Activated CD4-positive, alpha-beta T cell treated with anti-CD3 and anti-CD28 coated beads, Interleukin-10, Interleukin-2, amounts not matched to agents 100 ng/mL and 50 ng/mL, durations not matched to agents 16 hours and 8 hours (primary cell): ENCODE results near the gene RCAN2.

Source experiments
- DNase-seq: peaks from one replicate; pipeline ENCODE4 v3.0.0-alpha.2; 2020

The RCAN2 gene

DNA sequence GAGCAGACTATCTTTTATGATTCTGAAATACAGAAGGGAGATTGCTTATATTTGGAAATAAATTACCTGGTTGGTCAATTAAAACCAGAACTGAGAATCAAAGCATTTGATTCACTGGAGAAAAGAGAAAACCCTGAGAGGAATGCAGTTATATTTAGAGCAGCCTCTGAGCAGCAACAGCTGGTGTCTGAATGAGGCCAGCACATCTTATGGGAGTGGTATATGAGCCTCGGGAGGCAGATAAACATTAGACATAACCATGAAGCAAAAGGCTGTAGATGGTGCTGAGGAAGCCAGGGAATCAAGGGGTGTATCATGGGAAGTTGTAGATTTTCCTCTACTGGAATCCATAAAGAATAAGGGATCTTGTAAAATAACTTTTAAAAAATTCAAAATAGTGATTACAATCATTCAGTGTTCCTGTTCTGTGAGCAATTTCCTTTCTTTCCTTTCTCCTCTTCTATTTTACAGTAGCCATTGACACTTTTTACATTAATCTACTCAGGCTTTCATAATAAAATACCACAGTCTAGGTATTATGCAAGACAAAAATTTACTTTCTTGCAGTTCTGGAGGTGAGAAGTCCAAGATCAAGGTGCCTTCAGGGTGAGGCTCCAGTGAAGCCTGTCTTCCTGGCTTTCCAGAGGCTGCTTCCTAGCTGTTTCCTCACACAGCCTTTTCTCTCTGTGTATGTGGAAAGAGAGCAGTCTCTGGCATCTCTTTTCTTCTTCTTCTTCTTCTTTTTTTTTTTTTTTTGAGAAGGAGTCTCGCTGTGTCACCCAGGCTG is 287.7 kb downstream of the RCAN2 start:
- DNase-seq: no peak

DNA sequence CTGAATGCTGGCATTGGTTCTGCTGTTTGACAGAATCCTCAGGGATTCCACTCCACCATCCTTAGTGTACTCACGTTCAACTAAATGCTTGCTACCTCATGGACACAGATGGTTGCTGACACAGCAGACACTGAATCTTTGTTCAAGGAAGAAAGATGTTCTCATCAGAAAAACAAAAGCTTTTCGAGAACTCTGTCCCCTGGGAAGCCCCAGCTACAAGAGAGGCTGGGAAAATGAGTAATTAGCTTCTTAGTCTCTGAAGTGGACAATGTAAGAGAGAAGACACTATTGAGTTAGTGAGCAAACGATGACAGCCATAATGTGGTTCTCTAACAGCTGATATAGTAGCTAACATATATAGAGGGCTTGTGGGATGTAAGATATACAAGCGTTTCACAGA is 289.5 kb downstream of the RCAN2 start:
- DNase-seq: no peak

DNA sequence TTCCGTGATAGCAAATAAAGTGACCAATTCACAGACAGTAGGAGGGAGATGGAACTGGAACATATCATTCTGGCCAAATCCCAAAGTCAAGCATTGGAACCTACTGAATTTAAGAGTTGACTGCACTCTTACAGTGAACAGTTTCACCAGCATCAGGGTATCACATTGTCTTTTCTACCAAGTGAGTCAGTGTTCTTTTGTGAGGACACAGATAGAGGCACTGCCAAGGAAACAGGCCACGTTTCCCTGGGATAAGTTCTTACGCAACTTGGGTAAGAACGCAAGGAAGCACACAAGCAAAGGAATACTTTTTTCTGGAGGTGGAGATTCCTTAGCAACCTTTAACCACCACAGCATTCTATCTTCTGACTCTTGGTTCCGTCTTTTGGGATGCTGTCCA is 291.9 kb downstream of the RCAN2 start:
- DNase-seq: no peak

DNA sequence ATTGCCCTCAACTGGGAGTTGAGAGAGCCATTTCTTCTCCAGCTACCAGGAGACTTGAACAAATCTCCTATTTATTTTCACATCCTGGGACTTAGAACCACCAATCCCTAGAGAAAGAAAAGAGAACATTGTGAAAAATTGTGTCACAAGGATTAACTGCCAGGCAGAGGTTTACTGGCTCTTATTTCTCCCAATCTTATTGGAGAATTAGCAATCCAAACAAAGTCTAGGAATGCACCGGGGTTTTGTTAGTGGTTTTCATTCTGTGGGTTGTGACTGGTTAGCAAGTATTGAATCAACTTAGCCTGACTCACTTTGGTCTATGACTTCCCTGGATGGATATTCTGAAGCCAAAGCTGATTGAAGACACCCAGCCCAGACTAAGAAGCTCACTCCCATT is 299.3 kb downstream of the RCAN2 start:
- no peak for DNase-seq

DNA sequence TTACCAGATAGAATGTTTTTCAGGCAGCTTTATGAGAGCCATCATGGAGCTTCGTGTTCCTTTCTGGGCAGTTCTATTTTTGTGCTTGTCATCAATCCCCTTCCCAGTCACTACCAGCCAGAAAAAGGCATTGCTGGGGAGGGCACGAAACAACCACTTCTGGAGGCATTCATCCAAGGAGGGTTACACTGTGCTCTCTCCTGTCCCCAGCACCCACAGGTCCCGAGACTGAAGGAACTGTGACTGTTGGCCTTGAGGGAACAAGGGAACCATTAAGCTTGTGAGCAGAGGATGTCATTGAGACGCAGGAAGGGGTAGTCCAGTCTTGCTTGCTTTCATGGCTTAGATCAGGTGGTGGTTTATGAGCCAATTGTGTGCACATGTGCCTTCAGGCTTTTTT is 300.4 kb downstream of the RCAN2 start:
- DNase-seq: no peak

DNA sequence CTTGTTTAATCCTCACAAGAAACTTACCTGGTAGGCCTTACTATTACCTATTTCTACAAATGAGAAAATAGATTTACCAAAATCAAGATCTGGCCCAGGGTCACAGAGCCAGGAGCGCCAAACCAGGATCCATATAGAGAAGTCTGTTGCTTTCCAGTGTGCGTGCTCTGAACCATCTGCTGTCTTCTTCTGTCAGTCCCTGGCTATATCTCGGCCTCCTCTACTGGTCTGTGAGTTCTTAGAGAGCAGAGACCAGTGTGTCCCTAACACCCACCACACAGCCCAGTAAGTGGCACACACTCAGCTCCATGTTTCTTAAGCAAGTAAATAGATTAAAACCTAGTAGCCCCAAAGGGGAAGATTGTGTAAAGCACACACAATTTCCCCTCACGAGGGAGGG is 301.5 kb downstream of the RCAN2 start:
- no peak for DNase-seq

DNA sequence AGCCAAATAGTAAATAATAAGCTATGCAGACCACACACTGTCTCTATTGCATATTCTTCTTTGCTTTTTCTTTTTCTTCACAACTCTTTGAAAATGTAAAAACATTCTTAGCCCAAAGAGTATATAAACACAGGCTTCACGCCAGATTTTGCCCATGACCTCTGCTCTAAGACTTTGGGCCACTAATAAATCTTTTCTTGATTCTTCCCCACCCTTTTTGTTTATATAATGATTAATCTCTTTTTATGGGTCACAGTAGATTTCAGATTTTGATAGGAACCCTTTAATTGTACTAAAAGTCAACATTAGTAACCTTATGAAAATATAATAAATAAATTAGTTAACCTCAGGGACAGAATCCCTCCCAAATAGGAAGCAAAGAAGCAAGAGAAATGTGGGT is 304.7 kb downstream of the RCAN2 start:
- no peak for DNase-seq

DNA sequence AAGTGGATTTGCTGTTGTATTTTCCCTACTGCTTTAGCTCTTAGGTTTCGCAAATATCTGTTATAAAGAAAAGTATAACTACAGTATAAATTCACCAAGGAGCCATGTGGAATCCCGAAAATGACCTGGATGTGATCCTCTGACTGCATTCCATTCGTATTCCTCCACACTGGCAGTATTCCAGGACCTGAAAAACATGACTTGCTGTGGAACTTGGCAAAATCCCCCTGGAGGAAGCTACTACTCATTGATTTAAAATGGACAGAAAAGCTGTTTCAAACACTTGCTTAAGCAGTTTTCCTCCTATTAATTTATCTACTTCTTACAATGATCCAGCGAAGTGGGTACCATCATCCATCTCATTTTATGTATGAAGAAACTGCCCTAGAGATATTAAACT is 307.1 kb downstream of the RCAN2 start:
- DNase-seq: no peak

DNA sequence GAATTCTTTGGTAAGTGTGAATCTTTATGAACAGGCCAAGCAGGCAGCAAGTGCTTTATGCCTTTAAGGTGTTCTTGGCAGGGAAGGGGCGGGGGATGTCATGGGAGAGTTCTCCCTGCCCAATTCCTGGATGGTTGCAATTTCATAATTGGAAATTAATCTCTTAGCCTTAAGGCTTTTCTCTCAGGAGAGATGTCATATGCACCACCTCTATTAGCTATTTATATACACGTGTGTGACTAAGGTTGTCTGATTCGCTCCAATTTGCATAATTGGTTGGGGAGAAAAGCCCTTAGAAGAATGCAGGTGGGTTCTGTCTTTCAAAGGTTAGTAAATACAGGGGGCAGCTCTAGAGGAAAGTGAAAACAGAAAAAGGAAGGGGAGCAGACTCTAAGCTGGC is 315.3 kb downstream of the RCAN2 start:
- DNase-seq: no peak

DNA sequence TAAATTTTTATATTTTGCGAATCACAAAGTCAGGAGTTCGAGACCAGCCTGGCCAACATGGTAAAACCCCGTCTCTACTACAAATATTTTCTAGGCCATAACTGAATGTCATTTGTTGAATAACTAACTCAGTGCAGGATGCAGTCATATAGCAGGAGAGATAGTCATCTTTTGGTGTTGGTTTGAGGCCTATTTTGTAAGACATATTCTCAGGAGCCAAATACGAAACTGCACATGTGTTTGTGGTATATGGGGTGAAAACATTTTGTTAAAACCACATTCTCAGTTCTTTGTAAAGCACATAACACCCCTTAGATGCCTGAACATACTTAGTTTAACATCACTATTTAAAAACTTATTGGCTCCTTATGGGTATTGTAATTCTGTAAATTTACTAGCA is 315.8 kb downstream of the RCAN2 start:
- DNase-seq: peak; percentile 79

DNA sequence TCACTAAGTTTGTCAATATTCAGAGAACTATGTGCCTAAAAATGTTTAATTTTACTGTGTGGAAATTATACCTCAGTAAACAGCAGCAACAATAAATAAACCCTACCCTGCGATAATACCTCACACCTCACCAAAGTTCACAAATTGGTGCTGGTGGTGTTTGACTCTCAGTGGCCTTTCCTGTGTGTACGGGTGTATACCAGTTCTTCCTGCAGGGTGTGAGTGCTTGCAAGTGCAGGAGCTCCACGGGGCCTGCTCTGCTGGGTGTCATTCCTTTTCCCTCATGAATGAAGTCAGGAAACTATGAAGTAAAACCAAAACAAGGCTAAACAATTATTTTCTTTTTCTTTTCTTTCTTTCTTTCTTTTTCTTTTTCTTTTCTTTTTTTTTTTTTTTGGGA is 316.3 kb downstream of the RCAN2 start:
- DNase-seq: peak; percentile 14

DNA sequence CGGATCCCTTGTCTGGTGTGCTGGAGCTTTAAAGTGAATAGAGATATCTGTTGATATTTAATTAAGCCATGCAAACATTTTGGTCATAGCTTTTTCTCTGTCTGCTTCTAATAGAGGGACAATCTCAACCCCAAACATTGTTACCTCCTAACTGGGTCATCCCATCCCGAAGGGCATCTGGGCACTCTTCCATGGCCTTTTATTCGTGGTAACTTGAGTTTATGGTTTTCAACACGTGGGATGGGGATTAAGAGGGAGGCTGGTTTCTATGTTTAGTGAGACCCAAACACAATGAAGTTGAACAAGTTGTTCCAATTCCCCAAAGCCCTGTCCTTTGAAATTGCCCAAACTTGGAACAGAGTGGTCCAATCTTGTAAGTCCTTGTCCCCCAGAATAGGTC is 319.1 kb downstream of the RCAN2 start:
- no peak for DNase-seq
